NCI-H446 treated with DMSO at 0.1 percent for 48 hours (cell line): Measurements from ENCODE around the gene JAGN1.
"Not testable (repeated sequence)": the region's sequence is repeated elsewhere in the genome, so short reads cannot be mapped to it uniquely, and the experiment has no call there.

Experiments
- DNase-seq: peaks from one replicate; lab custom pipeline; 2025; lab: John Stamatoyannopoulos, UW

JAGN1 gene

DNA sequence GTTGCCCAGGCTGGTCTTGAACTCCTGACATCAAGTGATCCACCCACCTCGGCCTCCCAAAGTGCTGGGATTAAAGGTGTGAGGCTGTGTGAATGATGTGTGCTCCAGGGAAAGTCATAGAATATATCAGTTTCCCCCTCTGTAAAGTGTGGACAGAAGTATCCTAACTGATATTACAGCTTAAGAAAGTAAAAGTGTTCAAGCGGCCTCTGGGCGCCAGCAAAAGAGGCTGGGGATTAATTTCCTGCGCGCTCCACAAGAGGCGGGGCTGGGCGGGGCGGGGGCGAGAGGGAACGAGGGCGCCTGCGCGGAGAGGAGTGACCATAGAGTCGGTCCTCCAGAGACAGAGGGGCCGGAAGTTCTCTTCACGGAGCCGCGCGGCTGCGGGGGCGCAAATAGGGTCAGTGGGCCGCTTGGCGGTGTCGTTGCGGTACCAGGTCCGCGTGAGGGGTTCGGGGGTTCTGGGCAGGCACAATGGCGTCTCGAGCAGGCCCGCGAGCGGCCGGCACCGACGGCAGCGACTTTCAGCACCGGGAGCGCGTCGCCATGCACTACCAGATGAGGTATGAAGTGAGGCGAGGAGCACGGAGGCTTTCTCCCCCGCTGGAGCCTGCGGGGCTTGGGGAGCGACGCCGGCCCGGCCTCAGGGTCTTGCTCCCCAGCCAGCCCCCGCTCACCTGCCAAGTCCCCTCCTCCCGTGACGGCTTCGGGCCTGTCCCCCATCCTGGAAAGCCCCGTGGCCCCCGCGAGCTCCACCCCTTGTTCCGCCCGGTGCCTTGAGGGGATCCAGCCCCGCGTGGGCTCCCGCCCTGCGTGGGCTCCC, at the start of gene JAGN1:
Gene JAGN1 (plus strand): TSS at position 362 of the 823 bp plus-strand sequence. CDS start 113 bp downstream, at position 475.
- peak; percentile 58 for DNase-seq

GRCh38 chr3:9841015-9841414, 49.4 kb upstream of the JAGN1 start:
- no peak for DNase-seq

DNA sequence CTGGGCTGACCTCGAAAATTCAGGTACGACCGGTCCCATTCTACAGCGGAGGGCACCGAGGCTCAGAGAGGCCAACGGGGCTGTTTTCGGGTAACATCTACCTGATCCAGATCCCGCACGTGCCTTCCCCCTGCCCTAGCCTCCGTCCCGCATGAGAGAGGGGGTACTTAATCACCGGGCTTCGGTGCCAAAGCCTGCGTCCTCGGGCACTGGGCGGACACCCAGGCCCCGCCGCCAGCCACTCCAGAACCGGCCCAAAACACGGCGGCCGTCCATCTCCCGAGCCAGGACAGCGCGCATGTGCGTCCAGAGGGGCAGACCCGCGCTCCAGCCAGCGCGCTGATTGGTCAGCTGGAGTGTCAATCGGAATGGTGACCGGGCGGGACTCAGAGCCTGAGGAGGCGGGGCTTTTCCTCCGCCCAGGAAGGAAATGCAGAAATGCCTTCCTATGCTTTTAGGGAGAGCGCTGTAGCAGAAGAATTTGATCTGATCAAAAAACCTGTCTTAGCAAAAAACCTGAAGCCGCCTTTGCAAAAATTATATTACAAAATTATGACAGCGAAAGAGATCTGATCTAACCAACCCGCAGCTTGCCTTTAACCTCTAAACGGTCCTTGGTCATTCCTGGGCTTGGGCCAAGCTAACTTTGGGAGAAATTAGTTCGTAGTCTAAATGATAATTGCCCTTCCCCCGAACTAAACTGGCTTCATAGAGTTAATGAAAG, 46.5 kb upstream of the JAGN1 start, which contains the start of gene RPUSD3:
Gene RPUSD3 (minus strand): TSS at position 294 of the 724 bp plus-strand sequence. CDS start 18 bp downstream, at position 276.
- DNase-seq, result peak; percentile 57

DNA sequence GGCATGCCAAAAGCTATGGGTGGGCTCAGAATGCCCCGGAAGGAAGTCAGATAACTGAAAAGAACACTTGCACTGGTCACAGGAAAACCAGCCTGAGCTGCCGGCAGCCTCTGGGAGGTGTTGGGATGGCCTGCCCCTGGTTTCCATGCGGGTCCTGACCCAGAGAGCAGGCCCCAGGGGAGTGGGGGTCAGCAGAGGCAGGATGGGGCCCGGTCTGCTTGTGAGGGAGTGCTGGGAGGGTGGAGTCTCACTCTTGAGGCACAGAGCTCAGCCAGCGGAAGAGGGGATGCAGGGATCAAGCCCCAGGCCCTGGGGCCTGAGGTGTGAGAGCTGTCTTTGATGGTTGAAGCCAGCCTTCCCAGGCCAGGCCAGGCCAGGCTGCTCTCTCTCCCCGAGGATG, 44.2 kb upstream of the JAGN1 start:
- DNase-seq, result no peak

- no peak for DNase-seq
Measured at GRCh38 chr3:9846931-9847488, 43.4 kb upstream of the JAGN1 start.

GRCh38 chr3:9847870-9848269, 42.5 kb upstream of the JAGN1 start:
- not testable (repeated sequence) for DNase-seq

GRCh38 chr3:9848860-9849259, 41.5 kb upstream of the JAGN1 start:
- not testable (repeated sequence) for DNase-seq

- DNase-seq, result not testable (repeated sequence)
Measured at GRCh38 chr3:9851383-9851782, 39.0 kb upstream of the JAGN1 start.

DNA sequence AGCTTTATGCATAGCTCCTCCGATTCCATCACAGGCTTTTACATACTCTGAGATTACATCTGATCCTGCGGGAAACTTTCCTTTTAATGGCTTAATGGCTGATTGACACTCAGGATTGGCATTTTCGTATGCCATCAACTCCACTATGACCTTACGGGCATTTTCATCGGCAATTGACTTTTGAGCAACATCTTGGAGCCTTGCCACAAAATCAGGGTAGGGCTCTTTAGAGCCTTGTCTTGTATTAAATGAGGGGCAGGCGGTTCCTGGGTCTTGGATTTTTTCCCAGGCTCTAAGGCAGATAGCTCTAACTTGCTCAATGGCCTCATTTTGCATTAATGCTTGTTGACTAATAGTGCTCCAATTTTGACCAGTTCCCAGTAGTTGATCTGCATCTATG, 38.5 kb upstream of the JAGN1 start:
- not testable (repeated sequence) for DNase-seq

DNA sequence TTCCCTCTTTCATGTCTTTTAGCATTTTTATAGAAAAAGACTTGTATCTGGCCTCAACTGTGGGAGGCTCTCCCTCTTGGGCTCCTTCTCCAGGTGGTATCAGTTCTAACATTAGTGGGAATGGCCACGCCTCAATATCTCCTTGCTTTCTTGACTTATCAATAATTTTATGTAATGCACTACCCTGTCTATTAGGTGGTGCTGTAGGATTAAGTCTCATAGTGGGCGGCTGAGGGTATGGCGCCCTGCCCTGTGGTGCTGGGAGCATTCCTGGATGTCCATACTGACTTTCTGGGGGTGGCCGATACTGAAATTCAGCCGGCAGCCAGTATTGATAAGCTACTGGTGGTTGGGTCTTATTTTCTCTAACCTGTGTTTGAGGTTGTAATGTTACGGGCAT, 37.9 kb upstream of the JAGN1 start:
- DNase-seq, result no peak

- DNase-seq, result not testable (repeated sequence)
Measured at GRCh38 chr3:9854291-9854940, 36.0 kb upstream of the JAGN1 start.

DNA sequence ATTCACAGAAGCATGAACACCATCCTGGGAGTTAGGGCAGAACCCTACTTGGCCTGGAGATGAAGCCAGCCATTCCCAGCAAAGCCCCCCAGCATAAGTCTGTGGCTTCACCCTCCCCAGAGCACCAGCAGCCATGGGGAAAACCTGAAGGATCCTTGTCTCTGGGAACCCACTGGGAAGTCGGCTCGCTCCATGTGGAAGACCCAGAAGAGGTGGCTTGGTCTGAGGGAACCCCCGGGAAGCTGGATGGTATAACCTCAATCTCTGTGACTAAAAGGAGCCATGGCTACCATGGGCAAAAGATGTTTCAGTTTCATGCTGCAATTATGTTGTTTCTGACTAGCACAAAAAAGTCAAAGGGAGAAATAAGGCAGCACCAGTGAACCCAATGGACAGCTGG, 34.8 kb upstream of the JAGN1 start:
- DNase-seq, result no peak

GRCh38 chr3:9859530-9860025, 30.8 kb upstream of the JAGN1 start:
- no peak for DNase-seq

DNA sequence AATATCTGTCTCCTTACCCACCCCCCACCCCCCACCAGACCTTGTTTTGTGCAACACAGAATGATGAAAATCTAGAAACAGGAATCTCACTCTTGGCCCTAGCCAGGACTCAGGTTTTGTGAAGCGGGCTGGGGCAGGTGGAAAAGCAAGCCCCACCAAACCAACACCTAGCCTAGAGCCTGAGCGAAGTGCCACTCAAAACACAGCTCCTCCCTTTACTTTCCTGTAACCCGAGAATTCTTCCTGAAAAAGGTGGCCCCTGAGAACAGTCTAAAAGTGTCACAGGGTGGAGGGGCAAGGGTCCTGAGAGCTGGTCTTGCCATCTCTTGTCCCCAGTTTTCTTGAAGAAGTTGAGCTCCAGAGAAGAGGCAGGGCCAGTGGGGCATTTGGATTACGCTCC, 29.2 kb upstream of the JAGN1 start:
- no peak for DNase-seq

GRCh38 chr3:9861626-9862130, 28.7 kb upstream of the JAGN1 start:
- DNase-seq, result no peak

- no peak for DNase-seq
Measured at GRCh38 chr3:9862391-9863057, 27.9 kb upstream of the JAGN1 start.

GRCh38 chr3:9863058-9863772, 27.2 kb upstream of the JAGN1 start:
- no peak for DNase-seq

GRCh38 chr3:9864200-9864927, 26.0 kb upstream of the JAGN1 start:
- no peak for DNase-seq

GRCh38 chr3:9865125-9865637, 25.2 kb upstream of the JAGN1 start:
- not testable (repeated sequence) for DNase-seq

DNA sequence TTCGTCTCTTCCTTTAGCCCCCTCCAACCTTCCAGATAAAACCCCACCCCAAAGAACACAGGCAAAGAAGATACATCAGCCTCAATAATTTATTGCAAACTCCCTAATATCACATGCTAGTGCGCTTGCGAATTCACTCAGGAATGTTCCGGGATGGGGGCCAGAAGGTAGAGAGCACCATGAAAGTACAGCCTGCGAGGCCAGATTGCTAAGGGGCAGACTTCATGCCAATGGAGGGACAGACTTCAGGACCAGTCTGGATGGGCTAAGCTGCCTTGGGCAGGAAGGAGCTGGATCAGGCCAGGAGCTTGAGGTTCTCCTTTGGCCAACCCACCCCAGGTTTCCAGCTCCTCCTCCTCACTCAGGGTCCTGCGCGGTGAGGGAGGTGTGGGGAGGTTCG, 23.8 kb upstream of the JAGN1 start:
- no peak for DNase-seq
